ENCODE data around the gene PLXNA4.

Gene PLXNA4

DNA sequence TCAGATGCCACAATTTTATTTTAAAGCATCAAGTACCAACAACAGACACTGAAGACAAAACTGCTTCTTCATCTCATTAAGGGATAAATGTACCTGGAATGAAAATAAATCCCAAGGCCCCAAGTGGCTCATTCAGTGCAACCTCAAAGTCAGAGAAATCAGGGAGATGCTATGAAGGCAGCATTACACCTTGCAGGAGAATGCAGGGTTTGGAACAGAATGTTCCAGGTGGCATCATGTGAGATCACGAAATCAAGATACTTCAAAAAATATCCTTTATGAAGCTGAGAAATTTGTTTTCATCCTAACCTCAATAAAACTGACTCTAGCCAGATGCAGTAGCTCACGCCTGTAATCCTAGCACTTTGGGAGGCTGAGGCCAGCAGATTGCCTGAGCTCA, 477.1 kb downstream of the PLXNA4 start:
- DNase-seq (ENCODE audit: low spot score): no peak

GRCh38 chr7:132098327-132098726, 477.9 kb downstream of the PLXNA4 start:
- no peak for DNase-seq (ENCODE audit: low spot score)

More for the DNA sequence above, 477.1 kb downstream of the PLXNA4 start:
- ChIA-PET CTCF (no interaction called here), POLR2A (ENCODE audit: low non-redundant PET) (no interaction called here)
- no peak overlapping the region for H3K27ac ChIP-seq
- no peak for TF ChIP-seq CTCF (conservative IDR thresholded peaks at IDR 0.05; ENCODE audit: low read depth)

DNA sequence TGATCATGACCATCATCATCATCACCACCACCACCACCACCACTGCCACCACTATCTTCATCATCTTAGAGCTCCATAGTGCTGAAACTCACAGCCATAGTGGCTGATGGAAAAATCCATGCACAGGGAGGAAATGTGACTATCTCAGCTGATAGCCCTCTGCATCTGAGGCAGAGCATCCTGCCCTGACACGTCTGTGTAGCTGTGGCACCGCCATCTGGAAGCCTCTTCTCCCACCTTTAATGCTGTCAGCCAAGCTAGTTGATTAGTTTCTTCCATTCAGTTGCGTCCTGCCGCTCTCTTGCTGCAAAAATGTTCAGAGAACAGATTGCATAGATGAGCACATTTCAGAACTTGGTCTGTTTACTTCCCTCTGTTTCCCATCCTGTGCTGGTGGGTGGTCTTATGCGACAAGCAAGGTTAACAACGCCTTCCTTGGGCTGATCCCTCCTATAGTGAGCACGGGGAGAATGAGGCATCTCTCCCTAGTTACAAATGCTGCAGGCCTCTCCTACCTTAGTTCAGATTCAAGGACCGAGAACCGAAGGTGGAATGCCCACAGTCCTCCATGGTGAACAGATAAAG, 478.6 kb downstream of the PLXNA4 start:
- POLR2A ChIA-PET (ENCODE audit: low non-redundant PET): no interaction called here
- CTCF ChIA-PET: no interaction called here
- DNase-seq (ENCODE audit: low spot score): no peak
- TF ChIP-seq CTCF (conservative IDR thresholded peaks at IDR 0.05; ENCODE audit: low read depth): no peak
- H3K27ac ChIP-seq: no peak overlapping the region

More at GRCh38 chr7:132098327-132098726, 477.9 kb downstream of the PLXNA4 start:
- ChIA-PET CTCF (no interaction called here), POLR2A (ENCODE audit: low non-redundant PET) (no interaction called here)
- TF ChIP-seq CTCF (conservative IDR thresholded peaks at IDR 0.05; ENCODE audit: low read depth): no peak
- no peak overlapping the region for H3K27ac ChIP-seq

GRCh38 chr7:132095111-132095765, 481.0 kb downstream of the PLXNA4 start:
- H3K27ac ChIP-seq: no peak overlapping the region
- DNase-seq (ENCODE audit: low spot score): no peak
- no peak for TF ChIP-seq CTCF (conservative IDR thresholded peaks at IDR 0.05; ENCODE audit: low read depth)
- CTCF ChIA-PET: no interaction called here
- POLR2A ChIA-PET (ENCODE audit: low non-redundant PET): no interaction called here

GRCh38 chr7:132092106-132092505, 484.2 kb downstream of the PLXNA4 start:
- CTCF ChIA-PET: interaction anchor here (0.6 kb wide), 1 partner anchor 1596 kb away, joined by 4 read pairs; no protein-coding TSS in a partner anchor
- no peak for DNase-seq (ENCODE audit: low spot score)
- POLR2A ChIA-PET (ENCODE audit: low non-redundant PET): no interaction called here
- TF ChIP-seq CTCF (conservative IDR thresholded peaks at IDR 0.05; ENCODE audit: low read depth): no peak
- no peak overlapping the region for H3K27ac ChIP-seq

DNA sequence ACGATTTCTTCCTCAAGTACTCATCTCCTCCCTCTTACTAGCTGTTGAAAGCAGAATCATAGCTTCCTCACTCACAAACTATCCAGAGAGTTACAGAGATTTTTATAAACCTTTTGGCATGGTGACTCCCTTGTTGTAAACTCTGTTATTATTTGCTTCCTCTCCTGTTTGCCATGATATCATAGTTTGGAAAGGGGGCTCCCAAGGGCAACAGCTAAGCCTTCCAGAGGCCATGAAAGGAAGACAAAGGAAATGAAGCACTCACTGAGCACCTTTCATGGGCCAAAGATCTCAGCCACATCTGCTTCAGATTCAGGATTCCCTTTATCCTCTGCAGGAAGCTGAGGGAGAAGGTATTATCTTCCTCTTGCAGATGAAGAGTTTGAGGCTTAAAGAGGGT, 484.6 kb downstream of the PLXNA4 start:
- no peak for DNase-seq (ENCODE audit: low spot score)
- ChIA-PET POLR2A (ENCODE audit: low non-redundant PET) (no interaction called here), CTCF (interaction anchor here (0.6 kb wide), 1 partner anchor 1596 kb away, joined by 4 read pairs; no protein-coding TSS in a partner anchor)
- no peak overlapping the region for H3K27ac ChIP-seq
- TF ChIP-seq CTCF (conservative IDR thresholded peaks at IDR 0.05; ENCODE audit: low read depth): no peak
